NCI-H2171 (cell line): ENCODE data around the gene CAVIN3.
A peak's percentile ranks its signal among the peaks of the same experiment; 100 is the strongest.

Source experiments
- DNase-seq: peaks from one replicate; lab custom pipeline; 2025; lab: John Stamatoyannopoulos, UW

Gene CAVIN3

GRCh38 chr11:6320411-6321155 lies at the start of gene CAVIN3:
TSS of gene CAVIN3 (minus strand) at chr11:6320501. CDS start at chr11:6320476, 25 bp downstream.
- no peak for DNase-seq

GRCh38 chr11:6365659-6366058 lies 45.4 kb upstream of the CAVIN3 start:
- DNase-seq: no peak

GRCh38 chr11:6362873-6363678 lies 42.8 kb upstream of the CAVIN3 start:
- DNase-seq: peak; percentile 26

- no peak for DNase-seq
Measured at GRCh38 chr11:6362185-6362872, 42.0 kb upstream of the CAVIN3 start.

GRCh38 chr11:6360183-6360582 lies 39.9 kb upstream of the CAVIN3 start:
- no peak for DNase-seq

DNA sequence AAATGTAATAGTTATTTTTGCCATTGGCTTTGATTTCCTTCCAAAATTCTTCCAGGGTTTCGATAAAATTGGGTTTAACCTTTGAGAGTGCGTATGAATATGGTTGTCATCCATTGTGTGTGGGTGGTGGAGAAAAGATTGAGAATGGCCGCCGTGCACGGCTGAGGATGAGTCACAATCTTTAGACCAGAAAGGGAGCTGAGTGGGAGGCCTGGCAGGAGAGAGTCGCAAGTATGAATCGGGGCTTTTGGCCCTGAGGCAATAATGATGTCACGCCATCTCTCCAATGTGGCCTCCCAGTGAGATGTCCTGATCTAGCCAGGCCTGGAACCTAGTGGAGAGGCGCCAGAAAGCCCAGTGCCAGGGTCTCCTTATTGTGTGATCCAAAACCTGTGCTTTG lies 36.9 kb upstream of the CAVIN3 start:
- DNase-seq: no peak

DNA sequence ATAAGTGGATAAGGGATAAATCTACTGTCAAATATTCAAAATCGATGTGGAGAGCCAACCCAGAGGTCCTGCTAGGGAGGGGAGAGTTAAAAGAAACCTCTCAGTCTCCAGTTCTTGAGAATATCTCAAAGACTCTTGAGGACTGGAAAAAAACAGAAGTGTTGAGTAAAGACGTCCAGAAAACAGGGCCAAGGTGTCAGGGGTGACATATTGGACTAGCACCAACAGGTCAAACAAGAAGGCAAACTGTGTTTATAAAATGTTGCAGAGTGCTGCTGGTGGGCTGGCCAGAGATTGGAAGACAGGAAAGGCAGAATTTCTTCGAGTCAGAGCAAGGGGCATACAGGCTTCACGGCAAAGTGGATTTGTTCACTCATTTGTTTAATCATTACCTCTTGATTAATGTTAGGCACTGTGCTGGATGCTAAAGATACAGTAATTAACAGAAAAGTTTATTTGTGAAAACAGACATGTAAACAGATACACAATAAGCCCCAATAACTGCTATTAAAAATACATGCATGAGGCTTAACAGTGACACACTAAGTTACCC lies 36.3 kb upstream of the CAVIN3 start:
- no peak for DNase-seq

DNA sequence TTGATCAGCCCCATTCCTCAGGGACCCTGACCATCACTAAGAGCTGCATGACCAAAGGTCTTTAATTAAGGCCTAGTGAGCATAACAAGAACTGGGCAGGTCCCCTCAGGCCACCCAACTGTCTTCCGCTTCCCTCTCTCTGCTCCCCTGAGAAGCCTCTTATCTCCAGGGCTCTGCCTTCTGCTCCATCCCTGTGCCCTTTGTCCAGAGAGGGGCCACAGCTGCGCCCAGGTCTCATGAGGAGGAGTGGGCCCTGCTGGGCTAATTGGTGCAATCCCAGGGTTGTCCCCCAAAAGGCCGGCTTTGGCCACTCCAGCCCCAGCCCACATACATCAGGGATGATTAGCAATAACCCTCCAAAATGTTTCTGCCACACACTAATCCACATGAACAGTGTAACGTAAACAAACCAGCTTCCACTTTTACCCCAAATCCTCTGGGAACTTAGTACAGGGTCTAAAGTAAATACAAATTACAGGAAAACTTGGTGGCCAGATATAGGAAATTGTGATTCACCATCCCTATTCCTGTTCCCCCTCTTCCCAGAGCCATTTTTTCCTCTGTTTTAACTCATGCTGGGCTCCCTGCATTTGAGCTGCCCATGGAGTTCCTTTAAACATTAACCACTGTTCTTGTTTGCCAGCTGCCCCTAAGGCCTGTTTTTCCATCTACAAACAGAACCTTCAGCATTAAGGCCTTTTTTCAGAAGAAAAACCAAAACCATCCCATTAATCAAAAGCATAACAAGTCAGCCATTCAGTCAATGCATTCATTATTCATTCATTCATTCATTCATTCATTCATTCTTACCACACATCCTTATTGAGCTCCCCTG lies 34.6 kb upstream of the CAVIN3 start:
- no peak for DNase-seq

DNA sequence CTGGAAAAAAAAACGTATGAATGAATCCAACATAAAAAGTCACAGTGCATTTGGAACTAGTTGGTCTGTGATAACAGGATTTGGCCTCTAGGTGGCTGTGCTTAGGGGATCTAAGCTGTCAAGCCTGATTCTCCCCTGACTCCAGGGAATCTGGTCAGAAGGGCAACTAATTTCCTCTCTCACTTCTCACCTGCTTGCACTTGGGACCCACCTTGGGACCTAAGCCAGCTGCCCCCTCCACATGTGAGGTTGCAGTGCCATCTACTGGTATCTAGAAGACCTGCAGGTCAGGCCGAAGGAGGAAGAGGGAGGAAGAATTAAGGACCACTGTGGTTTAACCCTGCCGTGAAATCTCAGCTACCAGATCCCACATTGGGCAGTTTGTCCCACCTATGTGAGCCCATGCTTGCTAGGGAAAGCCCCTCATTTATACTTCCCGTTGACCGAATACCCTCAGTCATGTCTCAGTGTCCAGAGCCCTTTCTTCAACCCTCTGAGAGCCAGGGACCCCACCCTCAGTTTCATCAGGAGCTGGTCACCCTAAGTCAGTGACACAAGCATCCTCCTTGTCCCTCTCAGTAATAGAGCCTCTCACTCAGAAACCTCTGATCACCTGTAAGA lies 33.2 kb upstream of the CAVIN3 start:
- peak; percentile 74 for DNase-seq

- no peak for DNase-seq
Measured at GRCh38 chr11:6351782-6352382, 31.6 kb upstream of the CAVIN3 start.

GRCh38 chr11:6350486-6350885 lies 30.2 kb upstream of the CAVIN3 start:
- DNase-seq: no peak

GRCh38 chr11:6350043-6350442 lies 29.7 kb upstream of the CAVIN3 start:
- no peak for DNase-seq

- no peak for DNase-seq
Measured at GRCh38 chr11:6345366-6345765, 25.1 kb upstream of the CAVIN3 start.

- no peak for DNase-seq
Measured at GRCh38 chr11:6336293-6336692, 16.0 kb upstream of the CAVIN3 start.

GRCh38 chr11:6334806-6335205 lies 14.5 kb upstream of the CAVIN3 start:
- no peak for DNase-seq

DNA sequence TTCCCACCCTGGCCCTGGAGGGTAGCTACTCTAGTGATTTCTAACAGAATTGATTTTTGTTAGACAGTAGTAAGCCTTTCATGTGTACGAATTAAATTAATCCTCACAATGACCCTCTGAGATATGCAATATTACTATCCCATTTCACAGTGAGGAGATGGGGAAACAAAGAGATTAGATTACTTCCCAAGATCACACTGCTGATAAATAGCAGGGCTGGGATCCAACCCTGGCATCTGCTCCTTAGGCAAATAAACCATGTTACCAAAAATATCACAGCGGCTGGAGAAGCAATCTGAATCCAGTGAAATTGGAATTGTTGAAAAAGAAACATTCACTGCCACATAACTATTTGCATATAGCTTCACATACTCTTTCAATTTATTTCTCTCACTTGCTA lies 12.8 kb upstream of the CAVIN3 start:
- no peak for DNase-seq

DNA sequence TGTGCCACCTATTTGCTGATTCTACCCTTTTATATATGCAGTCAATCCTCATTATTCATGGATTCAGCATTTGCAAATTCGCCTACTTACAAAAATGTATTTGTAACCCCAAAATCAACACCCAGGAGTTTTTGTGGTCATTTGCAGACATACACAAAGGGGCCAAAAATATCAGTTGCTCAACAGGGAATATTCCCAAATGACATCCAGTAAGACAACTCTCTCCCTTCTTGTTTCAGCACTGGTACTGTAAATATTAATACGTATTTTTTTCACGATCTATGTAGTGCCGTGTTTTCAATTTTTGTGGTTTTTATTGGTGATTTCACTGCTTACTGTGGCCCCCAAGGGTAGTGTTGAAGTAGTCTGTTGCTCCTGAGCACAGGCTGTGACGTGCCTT lies 11.8 kb upstream of the CAVIN3 start:
- no peak for DNase-seq

- DNase-seq: no peak
Measured at GRCh38 chr11:6328321-6328720, 8.0 kb upstream of the CAVIN3 start.

- DNase-seq: no peak
Measured at GRCh38 chr11:6327806-6328205, 7.5 kb upstream of the CAVIN3 start.

DNA sequence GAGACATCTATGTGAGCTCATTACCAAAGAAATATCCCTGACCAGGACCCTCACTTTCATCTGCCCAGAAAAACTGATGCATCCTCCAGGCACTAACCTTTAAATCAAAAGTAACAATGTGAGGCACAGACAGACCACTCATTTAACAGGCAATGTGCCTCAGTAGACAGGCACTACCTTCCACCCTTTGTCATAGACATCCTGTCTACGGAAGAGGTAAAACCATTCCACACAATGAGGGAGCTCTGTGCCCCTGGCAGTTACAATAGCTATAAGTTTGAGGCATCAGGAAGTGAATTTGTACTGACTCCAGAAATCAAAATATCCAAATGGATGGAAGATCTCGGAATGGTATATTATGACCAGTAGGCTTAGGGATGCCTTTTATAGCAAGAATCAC lies 6.7 kb upstream of the CAVIN3 start:
- no peak for DNase-seq

- DNase-seq: no peak
Measured at GRCh38 chr11:6326303-6326702, 6.0 kb upstream of the CAVIN3 start.
